HG03460 (cell line): ENCODE measurements around the gene POSTN.

Source experiments
- ATAC-seq: cut with Tn5 transposase; IDR thresholded peaks from one replicate; pipeline ENCODE4 v1.9.1; 2021; ENCODE audit not compliant: unreplicated experiment

POSTN gene

DNA sequence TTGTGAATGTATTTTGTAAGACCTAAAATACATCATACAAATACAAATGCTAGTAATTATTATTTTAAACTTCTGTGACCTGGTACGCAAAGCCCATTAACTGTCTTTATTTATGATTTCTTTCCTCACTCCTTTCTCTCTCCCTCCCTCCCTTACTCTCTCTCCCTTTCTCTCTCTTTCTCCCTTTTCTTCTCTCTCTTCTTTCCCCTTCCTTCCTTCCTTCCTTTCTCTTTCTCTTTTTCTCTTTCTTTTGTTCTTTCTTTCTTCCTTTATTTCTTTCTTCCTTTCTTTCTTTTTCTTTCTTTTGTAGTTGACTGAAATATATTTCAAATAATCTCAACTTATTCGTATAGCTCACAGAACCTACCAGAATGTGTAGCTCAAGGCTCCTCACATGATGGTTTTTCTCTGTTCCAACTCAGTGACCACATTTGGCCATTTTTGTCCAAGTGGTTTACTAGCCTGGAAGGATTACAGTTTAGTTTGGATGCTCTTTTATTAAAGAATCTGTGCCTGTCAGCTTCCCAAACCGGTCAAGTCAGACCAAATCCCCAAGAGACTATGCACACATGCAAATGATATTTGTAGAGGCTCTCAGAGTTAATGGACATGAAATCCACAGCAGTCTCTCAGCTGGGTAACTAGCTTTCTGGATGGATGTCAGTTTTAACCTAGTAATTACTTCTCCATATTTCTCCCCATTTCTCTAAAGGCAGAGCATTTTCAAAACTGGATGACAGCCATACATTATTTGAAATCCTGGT is 71.7 kb downstream of the POSTN start:
- ATAC-seq: no peak

DNA sequence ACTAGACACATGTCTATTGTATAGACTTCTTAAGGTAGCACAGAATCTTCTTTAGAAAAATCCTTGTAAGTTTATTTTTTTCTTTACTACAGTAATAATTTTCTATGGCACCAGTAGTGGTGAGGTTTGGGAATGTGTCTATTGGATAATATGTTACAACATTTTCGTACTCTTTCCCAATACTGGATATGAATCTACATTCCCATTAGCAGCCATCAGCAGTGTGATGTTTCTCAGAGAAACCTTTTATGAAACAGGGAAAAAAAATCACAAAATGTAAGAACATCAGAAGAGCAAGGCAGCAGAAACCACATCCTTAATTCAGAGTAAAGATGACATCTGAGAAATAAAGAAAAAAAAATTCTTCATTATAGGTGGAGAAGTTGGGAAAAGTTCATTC is 83.3 kb downstream of the POSTN start:
- ATAC-seq: no peak
